ENCODE data around the gene OFD1. TPM values are rescaled to one million over a fixed set of nuclear protein-coding genes. Genes with fewer than 3 reads are reported as not detected.

OFD1 gene
- total RNA-seq, 2 donors from 2014 or later, result 15.3 to 19.0 TPM

- Histone ChIP-seq H3K27ac (no peak overlapping the region), H3K36me3 (no peaks in the 10 kb centered on the region), H3K27me3 (replicated peaks; ENCODE audit: insufficient read depth) (no peaks in the 10 kb centered on the region), H3K4me3 (no peak overlapping the region), H3K4me1 (ENCODE audit: control insufficient read depth in 1 of 2, low read depth in 2 of 2) (peaks cover 28 to 44% of the 10 kb centered on the region in 2 donors), H3K9me3 (no peaks in the 10 kb centered on the region)
- no peak for TF ChIP-seq CTCF (IDR thresholded peaks at IDR 0.05)
- ATAC-seq (ENCODE audit: insufficient number of reproducible peaks, low FRiP score, low read depth) (no peak), DNase-seq (ENCODE audit: low spot score) (no peak)
These were observed 36.6 kb upstream of the OFD1 start for GRCh38 chrX:13697976-13698375.

GRCh38 chrX:13698432-13698831, 36.1 kb upstream of the OFD1 start:
- Histone ChIP-seq H3K4me3 (no peak overlapping the region), H3K27ac (no peak overlapping the region), H3K4me1 (ENCODE audit: control insufficient read depth in 1 of 2, low read depth in 2 of 2) (peaks cover 24 to 39% of the 10 kb centered on the region in 2 donors), H3K27me3 (replicated peaks; ENCODE audit: insufficient read depth) (no peaks in the 10 kb centered on the region), H3K36me3 (no peaks in the 10 kb centered on the region), H3K9me3 (no peaks in the 10 kb centered on the region)
- ATAC-seq (ENCODE audit: insufficient number of reproducible peaks, low FRiP score, low read depth) (no peak), DNase-seq (ENCODE audit: low spot score) (no peak)
- TF ChIP-seq CTCF (IDR thresholded peaks at IDR 0.05), result no peak

- no peak for TF ChIP-seq CTCF (IDR thresholded peaks at IDR 0.05)
- no peaks in the 10 kb centered on the region for H3K27me3 ChIP-seq (replicated peaks; ENCODE audit: insufficient read depth)
- DNase-seq (ENCODE audit: low spot score), result no peak
- ATAC-seq (ENCODE audit: insufficient number of reproducible peaks, low FRiP score, low read depth), result no peak
- H3K27ac ChIP-seq, result peak overlapping the region in 1 of 2 donors; percentile 49
- H3K4me1 ChIP-seq (ENCODE audit: control insufficient read depth in 1 of 2, low read depth in 2 of 2), result peaks cover 19 to 36% of the 10 kb centered on the region in 2 donors
- H3K9me3 ChIP-seq, result no peaks in the 10 kb centered on the region
- H3K4me3 ChIP-seq, result no peak overlapping the region
- H3K36me3 ChIP-seq, result no peaks in the 10 kb centered on the region
These were observed 35.2 kb upstream of the OFD1 start for GRCh38 chrX:13699183-13699826.

GRCh38 chrX:13700380-13700779, 34.2 kb upstream of the OFD1 start:
- Histone ChIP-seq H3K4me1 (ENCODE audit: control insufficient read depth in 1 of 2, low read depth in 2 of 2) (peaks cover 16 to 28% of the 10 kb centered on the region in 2 donors), H3K9me3 (no peaks in the 10 kb centered on the region), H3K36me3 (no peaks in the 10 kb centered on the region), H3K27me3 (replicated peaks; ENCODE audit: insufficient read depth) (no peaks in the 10 kb centered on the region), H3K4me3 (no peak overlapping the region), H3K27ac (no peak overlapping the region)
- ATAC-seq (ENCODE audit: insufficient number of reproducible peaks, low FRiP score, low read depth), result no peak
- DNase-seq (ENCODE audit: low spot score), result no peak
- TF ChIP-seq CTCF (IDR thresholded peaks at IDR 0.05), result no peak

- ATAC-seq (ENCODE audit: insufficient number of reproducible peaks, low FRiP score, low read depth), result no peak
- Histone ChIP-seq H3K27me3 (replicated peaks; ENCODE audit: insufficient read depth) (no peaks in the 10 kb centered on the region), H3K9me3 (no peaks in the 10 kb centered on the region), H3K4me3 (no peak overlapping the region), H3K36me3 (no peaks in the 10 kb centered on the region), H3K27ac (no peak overlapping the region), H3K4me1 (ENCODE audit: control insufficient read depth in 1 of 2, low read depth in 2 of 2) (peaks cover 16 to 25% of the 10 kb centered on the region in 2 donors)
- DNase-seq (ENCODE audit: low spot score), result no peak
- no peak for TF ChIP-seq CTCF (IDR thresholded peaks at IDR 0.05)
These were observed 32.3 kb upstream of the OFD1 start for GRCh38 chrX:13702111-13702789.
